Brain microvascular endothelial cell (primary cell): ENCODE data around the gene TMA7B.
A peak's percentile ranks its signal among the peaks of the same experiment; 100 is the strongest.

Experiments
- DNase-seq: peaks from one replicate; pipeline ENCODE4 v3.0.0-alpha.2; 2020
- H3K27ac ChIP-seq: fragments of 250-450 bp; sonication (Bioruptor Pico); 2 replicates; pipeline ENCODE4 v1.5.1; 2020; ENCODE audit warnings: mild to moderate bottlenecking, moderate library complexity
- H3K27me3 ChIP-seq: fragments of 250-450 bp; sonication (Bioruptor Pico); replicated peaks from 2 replicates; pipeline ENCODE4 v1.5.1; 2020; ENCODE audit warnings: mild to moderate bottlenecking
- H3K36me3 ChIP-seq: fragments of 250-450 bp; sonication (Bioruptor Pico); replicated peaks from 2 replicates; pipeline ENCODE4 v1.5.1; 2020; ENCODE audit warnings: mild to moderate bottlenecking
- H3K4me3 ChIP-seq: 2 replicates; pipeline ENCODE4 v1.5.1; 2011; ENCODE audit warnings: low read depth, mild to moderate bottlenecking, control low read depth, low read length, moderate library complexity
- in situ Hi-C: cut with HindIII; loops from 2 replicates; pipeline ENCODE4 v1.10.0; 2017; ENCODE audit warnings: low sequenced_read_pairs, low pct_ligation_motif_present
- TF ChIP-seq, protein P1 (sequence below): IDR thresholded peaks from 2 replicates; pipeline ENCODE4 v1.5.1; 2011; ENCODE audit warnings: low read depth, mild to moderate bottlenecking, moderate library complexity, low read length, control low read depth, inconsistent platforms; ENCODE audit errors: missing control alignments

Gene TMA7B

DNA sequence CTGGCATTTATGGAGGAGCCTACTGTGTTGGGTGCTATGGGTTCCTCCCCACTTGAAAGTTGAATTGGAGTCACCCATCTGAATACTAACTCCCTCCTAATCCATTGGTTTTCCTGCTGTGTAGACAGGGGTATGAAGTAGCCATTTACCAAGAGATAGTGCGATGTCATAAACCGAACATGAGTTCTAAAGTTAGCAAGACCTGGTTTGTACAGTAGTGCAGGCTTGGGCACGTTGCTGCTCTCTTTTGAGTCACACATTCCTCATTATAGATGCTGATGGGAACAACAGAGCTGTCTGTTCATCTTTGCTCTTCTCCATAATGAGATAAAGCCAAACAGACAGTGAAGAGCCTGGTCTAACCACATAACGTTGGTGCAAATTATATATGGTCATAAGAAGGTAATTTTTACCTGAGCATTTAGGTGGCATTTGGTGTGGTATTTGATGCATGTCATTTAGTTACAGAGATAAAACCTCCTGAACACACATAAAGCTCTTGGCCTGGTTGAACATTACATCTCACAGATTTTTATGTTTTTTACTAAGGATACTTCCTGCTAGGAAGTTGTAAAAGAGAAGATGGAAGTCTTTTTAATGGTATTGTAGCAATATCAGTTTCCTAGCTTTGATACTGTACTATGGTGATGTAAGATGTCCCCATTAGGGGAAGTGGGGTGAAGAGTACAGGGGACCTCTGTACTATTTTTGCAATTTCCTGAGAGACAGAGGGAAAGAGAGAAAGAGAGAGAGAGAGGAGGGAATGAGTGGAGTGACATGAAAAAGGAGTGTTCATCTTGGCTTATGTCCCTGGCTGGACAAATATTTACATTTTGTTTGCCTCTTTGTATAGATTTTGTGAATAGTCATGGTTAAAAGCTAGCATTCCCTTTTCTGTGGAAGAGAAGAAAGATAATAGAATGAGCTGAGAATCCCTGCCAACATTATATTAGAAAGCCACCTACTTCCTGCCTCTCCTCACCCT lies 31.4 kb upstream of the TMA7B start:
- in situ Hi-C loops: no loop called here
- no peak overlapping the region for H3K27ac ChIP-seq
- H3K36me3 ChIP-seq: no peaks in the 10 kb centered on the region
- DNase-seq: no peak
- TF ChIP-seq, protein P1, sequence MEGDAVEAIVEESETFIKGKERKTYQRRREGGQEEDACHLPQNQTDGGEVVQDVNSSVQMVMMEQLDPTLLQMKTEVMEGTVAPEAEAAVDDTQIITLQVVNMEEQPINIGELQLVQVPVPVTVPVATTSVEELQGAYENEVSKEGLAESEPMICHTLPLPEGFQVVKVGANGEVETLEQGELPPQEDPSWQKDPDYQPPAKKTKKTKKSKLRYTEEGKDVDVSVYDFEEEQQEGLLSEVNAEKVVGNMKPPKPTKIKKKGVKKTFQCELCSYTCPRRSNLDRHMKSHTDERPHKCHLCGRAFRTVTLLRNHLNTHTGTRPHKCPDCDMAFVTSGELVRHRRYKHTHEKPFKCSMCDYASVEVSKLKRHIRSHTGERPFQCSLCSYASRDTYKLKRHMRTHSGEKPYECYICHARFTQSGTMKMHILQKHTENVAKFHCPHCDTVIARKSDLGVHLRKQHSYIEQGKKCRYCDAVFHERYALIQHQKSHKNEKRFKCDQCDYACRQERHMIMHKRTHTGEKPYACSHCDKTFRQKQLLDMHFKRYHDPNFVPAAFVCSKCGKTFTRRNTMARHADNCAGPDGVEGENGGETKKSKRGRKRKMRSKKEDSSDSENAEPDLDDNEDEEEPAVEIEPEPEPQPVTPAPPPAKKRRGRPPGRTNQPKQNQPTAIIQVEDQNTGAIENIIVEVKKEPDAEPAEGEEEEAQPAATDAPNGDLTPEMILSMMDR: no peak
- H3K27me3 ChIP-seq: peaks cover 24% of the 10 kb centered on the region
- H3K4me3 ChIP-seq: no peak overlapping the region

DNA sequence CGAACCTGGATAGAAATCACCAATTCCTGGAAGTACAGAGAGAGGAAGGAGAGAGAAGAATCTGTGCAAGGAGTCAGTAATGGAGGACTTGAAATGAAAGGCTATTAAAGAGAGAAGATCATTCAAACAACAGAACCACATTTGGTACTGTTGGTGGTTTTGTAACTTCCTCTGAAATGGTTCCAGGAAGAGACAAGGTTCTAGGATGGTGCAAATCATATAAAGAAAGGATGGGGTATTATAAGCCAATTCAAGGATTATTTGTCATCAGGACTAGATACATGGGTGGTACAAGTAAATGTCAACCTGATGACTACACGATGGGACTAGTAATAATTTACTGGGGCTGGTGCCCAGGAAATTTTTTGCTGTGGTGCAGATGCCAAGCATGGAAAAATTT lies 28.9 kb upstream of the TMA7B start:
- TF ChIP-seq, protein P1: no peak
- no peak for DNase-seq
- Histone ChIP-seq H3K27ac (no peak overlapping the region), H3K27me3 (peaks cover 34% of the 10 kb centered on the region), H3K4me3 (no peak overlapping the region), H3K36me3 (no peaks in the 10 kb centered on the region)
- in situ Hi-C loops: no loop called here

DNA sequence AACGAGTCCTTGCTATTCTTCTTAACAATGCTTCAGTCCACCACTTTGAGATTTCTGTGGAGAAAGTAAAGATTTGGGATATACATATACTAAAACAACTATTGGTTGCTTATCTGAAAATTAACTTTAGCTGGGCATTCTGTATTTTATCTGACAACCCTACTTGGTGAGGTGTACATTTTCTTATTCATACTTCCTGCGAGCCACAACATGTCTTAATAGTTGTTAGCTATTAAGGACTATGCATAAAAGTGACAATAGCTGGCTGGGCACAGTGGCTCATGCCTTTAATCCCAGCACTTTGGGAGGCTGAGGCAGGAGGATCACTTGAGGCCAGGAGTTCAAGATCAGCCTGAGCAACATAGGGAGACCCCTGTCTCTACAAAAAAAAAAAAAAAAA lies 28.0 kb upstream of the TMA7B start:
- no peak for DNase-seq
- Histone ChIP-seq H3K27ac (no peak overlapping the region), H3K36me3 (no peaks in the 10 kb centered on the region), H3K27me3 (peaks cover 37% of the 10 kb centered on the region), H3K4me3 (no peak overlapping the region)
- TF ChIP-seq, protein P1: no peak
- in situ Hi-C loops: no loop called here

DNA sequence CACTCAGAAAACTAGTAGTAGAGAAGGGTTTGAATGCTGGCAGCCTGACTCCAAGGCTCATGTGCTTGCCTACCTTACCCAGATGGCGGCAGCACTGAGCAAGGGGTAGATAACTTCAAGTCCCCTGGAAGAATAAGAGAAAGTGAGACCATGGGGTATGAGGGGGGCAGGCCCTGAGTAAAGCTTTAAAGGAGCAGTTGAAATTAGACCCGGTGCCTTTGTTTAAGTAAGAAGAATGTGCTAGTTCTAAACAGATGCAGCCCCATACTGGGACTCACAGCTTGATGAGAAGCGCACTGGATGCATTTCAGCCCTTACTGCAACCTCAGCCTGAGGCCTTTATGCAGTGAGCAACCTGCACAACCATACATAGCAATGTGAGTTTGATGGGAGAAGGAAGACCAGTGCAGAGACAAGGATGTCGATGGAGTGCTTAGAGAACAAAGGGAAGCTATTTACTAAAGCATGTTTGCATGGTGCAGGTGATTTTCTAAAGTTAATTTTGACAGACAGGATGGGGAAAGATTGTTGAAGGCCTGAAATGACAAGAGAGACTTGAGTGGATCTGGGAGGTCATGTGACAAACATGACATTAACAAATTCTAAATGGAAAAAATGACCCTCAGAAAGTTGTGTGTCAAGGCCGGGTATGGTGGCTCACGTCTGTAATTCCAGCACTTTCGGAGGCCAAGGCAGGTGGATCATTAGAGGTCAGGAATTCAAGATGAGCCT lies 27.1 kb upstream of the TMA7B start:
- TF ChIP-seq, protein P1: peak; percentile 82
- Histone ChIP-seq H3K4me3 (no peak overlapping the region), H3K27me3 (peaks cover 42% of the 10 kb centered on the region), H3K36me3 (no peaks in the 10 kb centered on the region), H3K27ac (no peak overlapping the region)
- no peak for DNase-seq
- in situ Hi-C loops: no loop called here

DNA sequence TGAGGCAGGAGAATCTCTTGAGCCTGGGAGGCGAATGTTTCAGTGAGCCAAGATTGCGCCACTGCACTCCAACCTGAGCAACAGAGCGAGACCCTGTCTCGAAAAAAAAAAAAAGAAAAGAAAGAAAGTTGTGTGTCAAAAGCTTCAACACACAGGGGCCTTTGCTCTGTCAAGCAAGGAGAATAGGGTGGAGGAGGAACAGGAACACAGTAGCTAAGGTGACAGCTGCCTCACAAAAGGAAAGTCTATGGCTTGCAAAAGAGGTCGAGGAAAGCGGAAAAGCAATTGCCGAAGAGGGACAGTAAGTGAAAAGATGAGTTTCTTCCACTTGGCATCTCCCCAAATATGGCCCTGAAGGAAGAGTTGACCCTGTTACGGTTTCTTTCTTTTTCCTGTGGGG lies 26.5 kb upstream of the TMA7B start:
- no peaks in the 10 kb centered on the region for H3K36me3 ChIP-seq
- H3K4me3 ChIP-seq: no peak overlapping the region
- in situ Hi-C loops: no loop called here
- H3K27me3 ChIP-seq: peaks cover 36% of the 10 kb centered on the region
- H3K27ac ChIP-seq: no peak overlapping the region
- TF ChIP-seq, protein P1: no peak
- no peak for DNase-seq
